Activated CD8-positive, alpha-beta memory T cell treated with anti-CD3 and anti-CD28 coated beads for 24 hours (primary cell): ENCODE results near the gene RNF115.
"Not testable (repeated sequence)": the region's sequence is repeated elsewhere in the genome, so short reads cannot be mapped to it uniquely, and the experiment has no call there.

ENCODE experiments used
- DNase-seq: peaks from one replicate; pipeline ENCODE4 v3.0.0-alpha.2; 2020

Gene RNF115

DNA sequence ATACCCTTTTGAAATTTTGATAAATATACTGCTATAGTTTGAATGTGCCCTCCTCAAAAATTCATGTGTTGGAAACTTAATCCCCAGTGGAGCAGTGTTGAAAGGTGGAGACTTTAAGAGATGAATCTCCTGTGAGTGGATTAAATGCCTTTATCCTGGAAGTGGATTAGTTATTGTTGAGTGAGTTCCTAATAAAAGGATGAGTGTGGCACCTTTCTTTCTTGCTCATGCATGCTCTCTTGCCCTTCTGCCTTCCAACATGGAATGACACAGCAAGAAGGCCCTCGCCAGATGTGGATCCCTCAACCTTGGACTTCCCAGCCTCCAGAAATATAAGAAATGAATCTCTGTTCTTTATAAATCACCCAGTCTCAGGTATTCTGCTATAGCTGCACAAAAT lies 52.8 kb downstream of the RNF115 start:
- DNase-seq: no peak

DNA sequence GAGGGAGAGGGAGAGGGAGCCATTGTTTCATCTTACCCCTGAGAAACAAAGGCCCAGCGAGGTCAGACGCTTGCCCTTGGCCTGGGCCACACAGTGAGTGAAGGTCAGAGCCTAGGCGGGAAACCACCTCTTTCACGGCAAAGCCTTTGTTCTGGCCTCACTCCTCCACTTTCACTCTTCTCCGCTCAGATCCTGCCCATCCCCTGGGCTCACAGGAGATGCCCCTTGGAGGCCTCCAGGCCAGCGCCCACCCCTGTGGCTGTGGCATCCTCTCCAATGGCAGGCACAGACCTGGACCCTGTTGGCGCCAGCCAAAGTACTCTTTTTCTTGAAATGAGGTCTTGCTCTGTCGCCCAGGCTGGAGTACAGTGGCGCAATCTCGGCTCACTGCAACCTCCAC lies 55.9 kb downstream of the RNF115 start:
- DNase-seq: not testable (repeated sequence)

DNA sequence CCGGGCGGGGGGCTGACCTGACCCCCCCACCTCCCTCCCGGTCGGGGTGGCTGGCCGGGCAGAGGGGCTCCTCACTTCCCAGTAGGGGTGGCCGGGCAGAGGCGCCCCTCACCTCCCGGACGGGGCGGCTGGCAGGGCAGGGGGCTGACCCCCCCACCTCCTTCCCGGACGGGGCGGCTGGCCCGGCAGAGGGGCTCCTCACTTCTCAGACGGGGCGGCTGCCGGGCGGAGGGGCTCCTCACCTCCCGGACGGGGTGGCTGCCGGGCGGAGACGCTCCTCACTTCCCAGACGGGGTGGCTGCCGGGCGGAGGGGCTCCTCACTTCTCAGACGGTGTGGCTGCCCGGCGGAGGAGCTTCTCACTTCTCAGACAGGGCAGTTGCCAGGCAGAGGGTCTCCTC lies 57.0 kb downstream of the RNF115 start:
- DNase-seq: not testable (repeated sequence)

DNA sequence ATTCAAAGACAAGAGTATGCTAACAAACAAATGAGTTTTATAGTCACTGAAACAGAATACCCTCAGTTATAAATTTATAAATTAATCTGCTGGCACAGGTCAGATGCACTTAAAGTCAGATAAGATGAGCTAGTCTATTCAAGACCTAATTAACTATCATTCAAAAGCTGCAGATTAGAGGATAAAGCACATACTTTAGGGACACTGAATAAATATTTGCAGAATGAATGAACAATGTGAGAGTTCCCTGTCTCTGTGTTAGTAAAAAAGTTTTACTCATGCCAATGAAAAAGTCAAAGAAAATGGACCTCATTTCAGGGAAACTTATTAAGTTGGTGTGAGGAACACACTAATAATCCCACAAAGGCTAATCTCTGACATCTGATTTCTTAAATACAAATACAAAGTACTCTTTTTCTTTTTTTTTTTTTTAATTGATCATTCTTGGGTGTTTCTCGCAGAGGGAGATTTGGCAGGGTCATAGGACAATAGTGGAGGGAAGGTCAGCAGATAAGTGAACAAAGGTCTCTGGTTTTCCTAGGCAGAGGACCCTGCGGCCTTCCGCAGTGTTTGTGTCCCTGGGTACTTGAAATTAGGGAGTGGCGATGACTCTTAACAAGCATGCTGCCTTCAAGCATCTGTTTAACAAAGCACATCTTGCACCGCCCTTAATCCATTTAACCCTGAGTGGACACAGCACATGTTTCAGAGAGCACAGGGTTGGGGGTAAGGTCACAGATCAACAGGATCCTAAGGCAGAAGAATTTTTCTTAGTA lies 58.1 kb downstream of the RNF115 start:
- DNase-seq: not testable (repeated sequence)

DNA sequence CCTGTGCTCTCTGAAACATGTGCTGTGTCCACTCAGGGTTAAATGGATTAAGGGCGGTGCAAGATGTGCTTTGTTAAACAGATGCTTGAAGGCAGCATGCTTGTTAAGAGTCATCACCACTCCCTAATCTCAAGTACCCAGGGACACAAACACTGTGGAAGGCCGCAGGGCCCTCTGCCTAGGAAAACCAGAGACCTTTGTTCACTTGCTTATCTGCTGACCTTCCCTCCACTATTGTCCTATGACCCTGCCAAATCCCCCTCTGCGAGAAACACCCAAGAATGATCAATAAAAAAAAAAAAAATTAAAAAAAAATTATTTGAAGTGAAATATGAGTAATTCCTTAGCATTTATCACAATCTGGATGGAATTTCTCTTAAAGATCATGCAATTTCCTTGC lies 58.8 kb downstream of the RNF115 start:
- DNase-seq: not testable (repeated sequence)

DNA sequence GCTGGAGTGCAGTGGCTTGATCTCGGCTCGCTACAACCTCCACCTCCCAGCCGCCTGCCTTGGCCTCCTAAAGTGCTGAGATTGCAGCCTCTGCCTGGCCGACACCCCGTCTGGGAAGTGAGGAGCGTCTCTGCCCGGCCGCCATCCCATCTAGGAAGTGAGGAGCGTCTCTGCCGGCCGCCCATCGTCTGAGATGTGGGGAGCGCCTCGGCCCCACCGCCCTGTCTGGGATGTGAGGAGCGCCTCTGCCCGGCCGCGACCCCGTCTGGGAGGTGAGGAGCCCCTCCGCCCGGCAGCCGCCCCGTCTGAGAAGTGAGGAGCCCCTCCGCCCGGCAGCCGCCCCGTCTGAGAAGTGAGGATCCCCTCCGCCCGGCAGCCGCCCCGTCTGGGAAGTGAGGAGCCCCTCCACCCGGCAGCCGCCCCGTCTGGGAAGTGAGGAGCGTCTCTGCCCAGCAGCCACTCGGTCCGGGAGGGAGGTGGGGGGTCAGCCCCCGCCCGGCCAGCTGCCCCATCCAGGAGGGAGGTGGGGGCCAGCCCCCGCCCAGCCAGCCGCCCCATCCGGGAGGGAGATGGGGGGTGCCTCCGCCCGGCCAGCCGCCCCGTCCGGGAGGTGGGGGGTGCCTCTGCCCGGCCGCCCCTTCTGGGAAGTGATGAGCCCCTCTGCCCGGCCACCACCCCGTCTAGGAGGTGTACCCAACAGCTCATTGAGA lies 59.5 kb downstream of the RNF115 start:
- not testable (repeated sequence) for DNase-seq

DNA sequence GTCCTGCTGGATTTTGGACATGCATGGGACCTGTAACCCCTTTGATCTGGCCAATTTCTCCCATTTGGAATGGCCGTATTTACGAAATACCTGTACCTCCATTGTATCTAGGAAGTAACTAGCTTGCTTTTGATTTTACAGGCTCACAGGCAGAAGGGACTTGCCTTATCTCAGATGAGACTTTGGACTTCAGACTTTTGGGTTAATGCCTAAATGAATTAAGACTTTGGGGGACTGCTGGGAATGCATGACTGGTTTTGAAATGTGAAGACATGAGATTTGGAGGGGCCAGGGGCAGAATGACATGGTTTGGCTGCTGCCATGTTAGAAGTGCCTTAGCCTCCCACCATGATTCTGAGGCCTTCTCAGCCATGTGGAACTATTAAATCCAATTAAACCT lies 61.9 kb downstream of the RNF115 start:
- not testable (repeated sequence) for DNase-seq

DNA sequence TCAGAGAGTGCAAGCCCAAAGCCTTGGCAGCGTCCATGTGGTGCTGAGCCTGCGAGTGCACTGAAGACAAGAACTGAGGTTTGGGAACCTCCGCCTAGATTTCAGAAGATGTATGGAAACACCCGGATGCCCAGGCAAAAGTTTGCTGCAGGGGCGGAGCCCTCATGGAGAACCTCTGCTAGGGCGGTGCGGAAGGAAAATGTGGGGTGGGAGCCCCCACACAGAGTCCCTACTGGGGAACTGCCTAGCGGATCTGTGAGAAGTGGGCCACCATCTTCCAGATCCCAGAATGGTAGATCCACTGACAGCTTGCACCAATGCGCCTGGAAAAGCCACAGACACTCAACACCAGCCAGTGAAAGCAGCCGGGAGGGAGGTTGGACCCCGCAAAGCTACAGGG lies 62.4 kb downstream of the RNF115 start:
- not testable (repeated sequence) for DNase-seq

DNA sequence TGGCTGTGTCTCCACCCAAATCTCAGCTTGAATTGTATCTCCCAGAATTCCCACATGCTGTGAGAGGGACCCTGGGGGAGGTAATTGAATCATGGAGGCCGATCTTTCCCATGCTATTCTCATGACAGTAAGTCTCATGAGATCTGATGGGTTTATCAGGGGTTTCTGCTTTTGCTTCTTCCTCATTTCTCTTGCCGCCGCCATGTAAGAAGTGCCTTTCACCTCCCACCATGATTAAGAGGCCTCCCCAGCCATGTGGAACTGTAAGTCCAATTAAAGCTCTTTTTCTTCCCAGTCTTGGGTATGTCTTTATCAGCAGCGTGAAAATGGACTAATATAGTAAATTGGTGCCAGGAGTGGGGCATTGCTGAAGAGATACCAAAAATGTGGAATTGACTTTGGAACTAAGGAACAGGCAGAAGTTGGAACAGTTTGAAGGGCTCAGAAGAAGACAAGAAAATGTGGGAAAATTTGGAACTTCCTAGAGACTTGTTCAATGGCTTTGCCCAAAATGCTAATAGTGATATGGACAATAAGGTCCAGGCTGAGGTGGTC lies 63.4 kb downstream of the RNF115 start:
- not testable (repeated sequence) for DNase-seq

DNA sequence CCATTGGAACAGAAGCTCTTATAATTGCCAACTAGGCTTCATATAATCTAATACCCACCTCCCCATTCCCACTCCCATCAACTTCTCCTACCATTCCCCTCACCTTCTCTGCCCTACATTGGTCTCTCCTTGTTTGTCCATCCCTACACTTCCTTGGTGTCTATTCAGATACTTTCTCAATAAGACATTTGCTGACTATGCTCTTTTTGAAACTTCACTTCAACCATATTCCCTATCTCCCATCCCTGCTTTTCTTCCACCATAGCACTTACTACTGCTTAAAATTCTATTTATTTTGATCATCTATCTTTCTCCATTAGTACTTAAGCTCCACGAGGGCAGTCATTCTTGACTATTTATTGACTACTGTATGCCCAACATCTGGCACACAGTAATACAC lies 64.2 kb downstream of the RNF115 start:
- DNase-seq: no peak

DNA sequence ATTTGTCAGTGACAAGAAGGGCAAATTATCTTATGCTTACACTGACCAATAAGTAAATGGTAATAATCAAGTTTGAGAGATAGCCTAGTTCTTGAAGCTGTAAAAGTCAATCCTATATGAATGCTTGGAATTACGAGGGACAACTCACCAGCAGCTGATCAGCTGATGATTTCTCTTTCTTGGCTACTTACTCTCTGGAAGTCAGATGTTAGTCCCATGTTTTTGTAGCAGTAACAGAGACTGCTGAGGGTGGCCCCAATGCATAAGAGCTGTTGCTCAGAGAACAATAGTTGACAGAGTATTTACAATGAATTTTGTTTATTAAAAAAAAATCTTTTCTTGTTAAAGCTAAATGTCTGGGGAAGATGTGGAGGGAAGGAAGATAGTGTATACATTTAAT lies 65.3 kb downstream of the RNF115 start:
- DNase-seq: no peak

DNA sequence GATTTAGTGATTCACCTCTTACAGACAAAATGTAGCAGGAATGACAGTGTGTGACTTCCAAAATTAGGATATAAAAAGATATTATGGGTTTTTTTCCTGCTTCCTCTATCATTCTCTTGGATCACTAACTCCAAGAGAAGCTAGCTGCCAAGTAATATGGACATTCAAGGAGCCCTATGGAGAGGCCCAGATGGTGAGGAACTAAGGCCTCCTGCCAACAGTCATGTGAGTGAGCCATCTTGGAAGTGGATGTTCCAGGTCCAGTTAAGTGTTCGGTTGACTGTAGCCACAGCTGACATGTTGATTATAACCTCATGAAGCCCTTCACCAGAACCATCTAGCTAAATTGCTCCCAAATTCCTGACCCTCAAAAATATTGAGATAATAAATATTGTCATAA lies 65.8 kb downstream of the RNF115 start:
- DNase-seq: no peak

DNA sequence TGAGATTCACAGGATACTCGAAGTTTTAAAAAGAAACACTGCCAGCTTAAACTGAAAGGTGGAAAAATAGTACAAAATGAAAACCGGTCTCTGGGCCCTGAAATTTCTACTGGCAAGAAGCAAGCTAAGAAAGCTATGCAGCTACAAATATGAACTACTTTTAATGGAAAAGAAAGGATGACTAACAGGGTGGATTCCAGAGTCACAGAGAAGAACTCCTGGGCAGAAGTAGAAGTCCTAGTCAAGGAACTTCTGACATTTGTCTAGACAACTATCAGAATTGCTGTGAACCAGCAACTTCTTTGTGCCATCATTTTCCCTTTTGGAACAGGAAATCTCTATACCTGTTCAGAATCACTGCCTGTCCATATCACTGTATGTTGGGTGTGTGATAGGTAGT lies 66.5 kb downstream of the RNF115 start:
- no peak for DNase-seq

DNA sequence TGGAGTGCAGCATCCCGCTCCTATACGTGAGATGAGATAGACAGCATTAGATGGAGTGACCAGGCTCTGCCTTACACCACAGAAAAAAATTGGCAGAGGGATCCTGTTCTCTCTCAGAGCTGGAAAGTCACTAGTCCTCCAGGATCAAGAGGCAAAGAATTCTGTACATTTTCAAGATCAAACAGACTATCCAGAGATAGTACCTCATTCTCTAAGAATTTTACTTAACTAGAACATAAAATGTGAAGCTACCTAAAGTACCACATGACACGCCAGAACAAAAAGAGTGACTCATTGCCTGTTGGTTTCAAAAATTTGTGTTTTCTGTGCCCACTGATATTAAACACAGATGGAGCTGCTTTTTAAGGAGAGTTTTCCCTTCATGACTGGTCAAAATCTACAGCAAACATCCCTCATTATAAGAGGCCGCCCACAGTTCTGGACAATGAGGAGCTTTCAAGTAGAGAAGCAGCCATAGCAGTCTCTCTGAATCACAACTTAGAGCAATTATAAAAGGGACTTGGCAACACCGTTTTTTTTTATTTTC lies 72.3 kb downstream of the RNF115 start:
- no peak for DNase-seq

DNA sequence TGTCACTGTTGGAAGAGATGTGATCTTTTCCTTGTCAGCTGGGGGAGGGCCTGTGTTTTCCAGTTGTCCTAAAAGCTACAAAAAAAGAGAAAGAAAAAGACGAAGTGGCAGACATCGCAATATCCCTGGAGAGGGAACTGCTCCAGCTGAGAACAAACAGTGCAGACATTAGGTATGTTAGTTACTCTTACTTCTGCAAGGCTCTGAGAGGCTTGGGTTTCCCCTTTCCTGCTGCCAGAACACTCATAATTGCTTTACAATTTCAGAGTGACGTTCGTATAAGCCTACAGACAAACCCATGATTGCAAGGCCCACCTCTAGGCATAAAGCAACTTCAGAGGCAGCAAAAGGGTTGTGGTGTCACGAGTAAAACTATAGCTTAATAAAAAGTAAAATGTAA lies 73.5 kb downstream of the RNF115 start:
- no peak for DNase-seq

DNA sequence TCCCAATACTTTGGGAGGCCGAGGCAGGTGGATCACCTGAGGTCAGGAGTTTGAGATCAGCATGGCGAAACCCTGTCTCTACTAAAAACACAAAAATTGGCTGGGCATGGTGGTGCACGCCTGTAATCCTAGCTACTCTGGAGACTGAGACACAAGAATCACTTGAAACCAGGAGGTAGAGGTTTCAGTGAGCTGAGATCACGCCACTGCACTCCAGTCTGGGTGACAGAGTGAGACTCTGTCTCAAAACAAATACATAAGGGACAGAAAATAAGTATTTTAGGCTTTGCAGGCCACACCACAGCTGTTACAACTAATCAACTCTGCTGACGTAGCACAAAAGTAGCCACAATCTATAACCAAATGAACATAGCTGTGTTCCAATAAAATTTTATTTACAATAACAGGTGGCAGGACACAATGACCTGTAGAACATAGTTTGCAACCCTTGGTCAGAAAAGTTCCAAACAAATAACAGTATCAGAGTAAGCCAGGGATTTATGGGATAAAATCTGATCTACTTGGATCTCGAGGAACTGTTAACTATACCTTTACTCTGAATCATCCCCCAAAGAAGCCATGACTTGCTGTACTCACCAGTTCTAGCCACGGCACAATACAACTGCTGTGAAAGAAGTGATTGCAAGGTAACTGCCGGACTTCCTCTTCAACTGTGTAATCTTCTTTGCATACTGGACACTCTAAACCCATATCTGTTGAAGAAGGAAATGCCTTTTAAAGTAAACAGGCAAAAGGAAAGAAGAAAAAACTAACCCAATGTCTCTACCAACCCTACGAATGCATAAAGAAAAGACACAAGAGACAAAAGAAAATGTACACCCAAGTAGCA lies 76.3 kb downstream of the RNF115 start:
- no peak for DNase-seq

DNA sequence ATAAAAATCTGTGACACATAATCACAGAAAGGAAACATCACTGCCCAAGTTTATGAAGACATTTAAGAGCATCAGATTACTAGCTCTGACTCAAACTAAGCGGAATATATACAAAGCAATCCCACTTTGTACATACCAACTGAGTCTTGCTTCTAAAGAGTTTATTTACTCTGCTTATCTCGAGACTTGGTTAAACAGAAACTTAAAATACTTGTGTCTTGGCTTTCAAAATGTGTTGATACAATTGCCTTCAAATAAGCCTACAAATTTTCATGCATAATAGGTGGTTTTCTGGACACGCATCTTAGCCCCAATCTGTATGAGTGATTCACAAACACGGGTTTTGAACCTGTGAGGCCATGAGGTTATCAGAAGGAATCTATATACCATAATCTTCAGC lies 83.6 kb downstream of the RNF115 start:
- DNase-seq: no peak

DNA sequence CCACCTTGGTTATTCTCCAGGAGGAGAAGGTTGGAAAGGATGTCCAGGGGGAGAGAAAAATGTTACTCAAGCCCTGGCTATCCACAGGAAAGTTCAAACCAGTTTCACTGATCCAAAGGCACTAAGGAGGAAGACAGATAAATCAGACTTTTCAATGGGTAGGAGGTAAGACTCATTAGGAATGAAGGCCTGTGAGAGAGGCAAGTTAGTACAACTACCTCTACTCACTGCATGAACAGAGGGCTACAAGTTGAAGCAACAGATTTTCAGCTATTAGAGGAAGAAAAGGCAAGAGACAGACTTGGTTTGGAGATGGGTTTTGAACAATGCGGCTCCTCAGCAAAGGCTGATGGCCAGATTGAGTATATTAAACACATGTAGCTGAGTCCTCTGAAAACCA lies 87.7 kb downstream of the RNF115 start:
- DNase-seq: no peak

DNA sequence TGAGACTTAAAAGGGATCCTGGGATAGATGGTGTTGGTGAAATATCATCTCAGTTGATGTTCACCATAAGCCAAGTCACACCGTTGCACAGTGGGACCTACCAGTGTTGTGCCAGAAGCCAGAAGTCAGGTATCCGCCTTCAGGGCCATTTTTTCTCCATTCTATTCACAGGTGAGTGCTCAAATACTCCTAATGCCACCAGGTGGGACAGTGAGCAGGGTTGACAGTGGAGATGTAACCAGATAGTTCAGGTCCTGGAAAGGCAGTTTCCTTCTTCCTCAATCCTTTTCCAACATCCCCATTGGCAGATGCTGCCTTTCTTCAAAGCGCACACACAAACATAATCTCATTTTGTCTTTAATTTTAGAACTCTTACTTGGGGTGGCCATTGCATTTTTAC lies 93.0 kb downstream of the RNF115 start:
- DNase-seq: no peak

DNA sequence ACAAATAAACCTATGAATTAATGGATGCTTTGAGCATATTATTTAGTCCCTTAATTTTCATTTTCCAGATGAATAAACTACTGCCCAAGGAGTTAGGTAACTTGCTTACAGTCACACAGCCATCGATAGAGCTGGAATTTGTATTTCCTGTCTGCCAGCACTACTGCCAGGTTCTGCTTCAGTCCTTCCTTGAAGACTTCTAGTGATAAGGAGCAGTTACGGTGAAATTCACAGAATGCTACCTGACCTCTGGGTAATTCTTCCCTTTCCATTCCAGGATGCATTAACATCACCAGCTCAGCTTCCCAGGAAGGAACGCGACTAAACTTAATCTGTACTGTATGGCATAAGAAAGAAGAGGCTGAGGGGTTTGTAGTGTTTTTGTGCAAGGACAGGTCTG lies 93.4 kb downstream of the RNF115 start:
- DNase-seq: no peak

DNA sequence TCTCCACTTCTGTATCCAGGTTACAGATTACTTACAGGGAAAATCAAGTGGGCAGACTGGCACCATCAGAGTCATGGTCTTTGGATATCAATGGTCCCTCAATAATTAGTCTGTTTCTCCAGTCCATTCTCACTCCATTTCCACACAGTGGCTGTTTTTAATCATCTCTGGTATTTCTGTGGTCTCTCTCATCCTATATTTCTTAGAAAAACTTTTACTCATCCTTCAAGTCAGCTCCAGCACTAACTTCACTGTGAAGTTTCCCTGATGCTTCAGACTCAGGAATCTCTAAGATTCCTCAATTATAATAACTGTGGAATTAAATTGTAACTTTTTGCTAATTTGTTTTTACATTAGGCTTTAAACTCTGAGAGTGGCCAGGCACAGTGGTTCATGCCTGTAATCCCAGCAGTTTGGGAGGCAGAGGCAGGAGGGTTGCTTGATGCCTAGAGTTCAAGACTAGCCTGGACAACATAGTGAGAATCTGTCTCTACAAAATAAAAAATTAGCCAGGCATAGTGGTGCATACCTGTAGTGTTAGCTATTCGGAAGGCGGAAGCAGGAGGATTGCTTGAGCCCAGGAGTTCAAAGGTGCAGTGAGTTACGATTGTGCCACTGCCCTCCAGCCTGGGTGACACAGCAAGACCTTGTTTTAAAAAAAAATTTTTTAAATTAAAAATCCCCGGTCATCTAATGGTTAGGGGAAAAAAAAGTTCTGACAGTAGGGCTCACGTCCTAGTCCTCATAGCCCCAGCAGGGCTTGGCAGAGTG lies 94.0 kb downstream of the RNF115 start:
- no peak for DNase-seq

DNA sequence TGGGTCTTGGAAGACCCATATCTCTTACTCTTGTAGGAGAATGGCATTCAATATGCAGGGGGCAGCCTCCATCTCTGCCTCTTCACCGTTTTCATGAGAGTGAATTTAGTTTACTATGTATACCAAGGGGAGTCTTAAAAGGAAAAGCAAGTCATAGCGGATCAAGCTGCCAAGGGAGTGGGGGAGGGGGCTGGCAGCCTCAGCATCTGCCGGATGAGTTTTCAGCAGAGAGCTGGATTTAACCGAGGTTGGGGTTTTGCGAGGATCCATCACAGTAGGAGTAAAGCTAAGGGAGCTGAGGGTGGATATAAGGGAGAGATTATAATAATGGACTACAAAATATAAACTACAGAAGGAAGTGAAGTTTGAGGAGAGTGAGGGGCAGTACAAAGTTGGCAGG lies 94.7 kb downstream of the RNF115 start:
- no peak for DNase-seq
